ENCODE results near the gene ATXN10.

GRCh38 chr22:45731041-45731797 is 59.6 kb downstream of the ATXN10 start:
- TF ChIP-seq CTCF (IDR thresholded peaks at IDR 0.05), result no peak
- no peak for TF ChIP-seq POLR2A (IDR thresholded peaks at IDR 0.05)
